Activated gamma-delta T cell (primary cell): ENCODE data around the gene BCL6.
"Not testable (repeated sequence)": the region's sequence is repeated elsewhere in the genome, so short reads cannot be mapped to it uniquely, and the experiment has no call there.

Experiments used
- DNase-seq: peaks from one replicate; lab custom pipeline; 2025; lab: John Stamatoyannopoulos, UW

BCL6 gene

DNA sequence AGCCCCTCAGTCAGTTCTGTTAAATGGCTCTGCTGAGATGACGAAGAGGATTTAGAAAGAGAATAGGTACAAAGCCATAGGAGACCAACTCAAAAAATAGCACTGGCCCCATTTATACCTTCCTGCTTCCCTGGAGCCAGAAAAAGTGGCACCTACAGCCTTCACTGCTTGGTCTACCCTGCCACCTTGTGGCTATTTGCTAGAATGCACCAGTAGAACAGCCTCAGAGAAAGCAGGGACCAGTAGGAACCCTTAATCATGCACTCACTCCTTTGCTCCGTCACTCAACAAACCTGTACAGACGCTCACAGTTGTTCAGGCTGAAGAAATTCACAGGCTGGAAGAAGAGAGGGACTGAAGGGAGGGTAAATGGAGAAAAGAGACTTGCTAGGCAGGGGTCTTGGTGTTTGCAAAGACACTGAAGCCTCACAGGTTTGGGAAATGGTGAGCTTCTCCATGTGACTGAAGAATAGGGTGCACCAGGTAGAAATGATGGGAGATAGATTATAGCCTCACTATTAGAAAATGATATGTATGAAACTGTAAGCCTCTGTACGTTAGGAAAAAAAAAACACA, 30.8 kb downstream of the BCL6 start:
- DNase-seq = no peak

GRCh38 chr3:187713504-187713903, 31.8 kb downstream of the BCL6 start:
- DNase-seq = no peak

GRCh38 chr3:187709155-187709554, 36.1 kb downstream of the BCL6 start:
- DNase-seq = no peak

DNA sequence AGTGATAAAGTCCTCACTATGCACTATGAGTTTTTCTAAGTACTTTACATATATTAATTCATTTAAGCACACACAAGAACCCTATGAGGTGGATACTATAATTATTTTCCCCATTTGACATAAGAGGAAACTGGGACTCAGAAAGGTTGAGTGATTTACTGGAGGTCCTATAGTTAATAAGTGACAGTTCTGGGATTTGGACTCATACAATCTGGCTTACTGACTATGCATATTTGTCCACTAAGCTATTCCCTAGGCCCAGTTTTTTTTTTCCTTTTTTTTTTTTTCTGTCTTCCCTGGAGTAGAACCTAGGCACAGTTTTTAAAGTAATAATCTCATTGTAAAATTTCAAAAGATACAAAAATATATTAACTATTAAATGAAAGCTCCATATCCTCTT, 36.6 kb downstream of the BCL6 start:
- no peak for DNase-seq

DNA sequence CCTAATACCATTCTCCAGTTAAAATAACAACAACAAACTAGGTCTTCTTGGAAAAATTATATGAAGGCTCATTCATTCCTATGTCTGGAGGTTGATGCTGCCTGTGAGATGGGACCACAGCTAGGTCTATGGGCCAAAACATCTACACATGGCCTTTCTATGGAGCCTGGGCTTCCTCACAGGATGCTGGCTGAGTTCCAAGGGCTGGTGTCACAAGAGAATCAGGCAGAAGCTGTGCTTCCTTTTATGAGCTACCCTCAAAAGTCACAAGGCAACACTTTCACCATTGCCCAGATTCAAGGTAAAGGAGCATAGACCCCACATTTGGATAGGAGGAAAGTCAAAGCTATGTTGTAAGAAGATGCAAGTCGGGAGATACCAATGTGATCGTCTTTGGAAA, 38.3 kb downstream of the BCL6 start:
- DNase-seq = no peak

DNA sequence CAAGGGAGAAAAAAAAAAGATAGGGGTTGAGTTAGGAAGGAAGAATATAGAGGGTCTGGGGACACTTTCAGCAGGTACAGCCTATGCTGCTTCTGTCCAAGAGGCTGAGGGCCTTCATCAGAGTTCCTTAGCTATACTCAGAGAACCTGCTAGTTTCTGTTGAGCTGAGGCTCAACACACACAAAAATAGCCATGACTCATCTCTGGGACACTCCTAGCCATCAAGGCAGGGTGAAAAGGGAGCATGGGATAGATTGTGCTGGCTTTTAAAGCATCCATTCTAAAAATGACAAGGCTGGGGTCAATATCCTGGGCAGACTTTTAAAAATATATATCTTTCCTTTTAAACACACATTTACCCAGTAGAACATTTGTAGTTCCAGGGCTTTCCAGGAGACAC, 40.1 kb downstream of the BCL6 start:
- no peak for DNase-seq

- no peak for DNase-seq
These were observed 42.7 kb downstream of the BCL6 start, which contains the start of gene RTP2 for GRCh38 chr3:187702507-187703033. Gene RTP2 (minus strand): TSS chr3:187702557. CDS start chr3:187702128, 429 bp downstream.

- DNase-seq = no peak
These were observed 45.0 kb downstream of the BCL6 start for GRCh38 chr3:187700249-187700648.

- DNase-seq = no peak
These were observed 46.5 kb downstream of the BCL6 start for GRCh38 chr3:187698499-187699399.

- DNase-seq = no peak
These were observed 49.2 kb downstream of the BCL6 start for GRCh38 chr3:187696021-187696420.

- DNase-seq = no peak
These were observed 49.8 kb downstream of the BCL6 start for GRCh38 chr3:187695449-187695848.

- DNase-seq = no peak
These were observed 50.5 kb downstream of the BCL6 start for GRCh38 chr3:187694801-187695200.

DNA sequence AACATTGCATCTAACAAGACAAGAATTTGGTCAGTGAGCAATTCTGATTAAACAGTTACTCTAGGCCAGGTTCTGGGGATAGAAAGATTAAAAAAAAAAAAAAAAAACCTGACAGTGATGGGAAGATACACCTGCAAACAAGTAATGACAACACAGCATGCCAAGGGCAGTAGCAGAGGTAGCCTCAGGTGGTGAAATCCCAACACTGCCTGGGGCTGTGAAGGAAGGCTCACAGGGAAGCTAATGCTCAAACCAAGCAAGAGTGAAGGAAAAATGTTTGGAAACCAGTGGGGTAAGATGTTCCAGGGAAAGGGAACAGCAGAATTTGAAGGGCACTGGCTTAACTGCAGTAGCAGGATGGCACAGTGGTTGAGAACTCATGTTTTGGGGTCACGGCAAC, 51.8 kb downstream of the BCL6 start:
- no peak for DNase-seq

DNA sequence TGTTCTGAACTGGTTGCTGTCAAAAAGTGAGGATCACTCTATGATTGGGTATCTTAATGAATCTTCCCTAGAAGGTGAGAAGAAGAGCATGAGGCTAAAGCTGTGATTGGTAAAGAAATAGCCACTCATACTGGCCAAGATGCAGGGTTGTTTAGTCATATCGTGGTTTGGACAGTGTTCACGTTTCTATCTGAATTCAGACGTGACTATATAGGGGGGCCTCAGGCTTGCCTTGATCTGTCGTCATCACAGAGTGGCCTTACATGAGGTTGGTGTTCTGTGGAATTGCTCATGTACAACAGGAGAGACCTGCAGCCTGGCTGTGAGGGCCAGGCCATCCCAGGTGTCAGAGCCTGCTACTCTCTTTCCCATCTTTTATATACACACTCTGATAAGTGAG, 55.3 kb downstream of the BCL6 start:
- DNase-seq = no peak

DNA sequence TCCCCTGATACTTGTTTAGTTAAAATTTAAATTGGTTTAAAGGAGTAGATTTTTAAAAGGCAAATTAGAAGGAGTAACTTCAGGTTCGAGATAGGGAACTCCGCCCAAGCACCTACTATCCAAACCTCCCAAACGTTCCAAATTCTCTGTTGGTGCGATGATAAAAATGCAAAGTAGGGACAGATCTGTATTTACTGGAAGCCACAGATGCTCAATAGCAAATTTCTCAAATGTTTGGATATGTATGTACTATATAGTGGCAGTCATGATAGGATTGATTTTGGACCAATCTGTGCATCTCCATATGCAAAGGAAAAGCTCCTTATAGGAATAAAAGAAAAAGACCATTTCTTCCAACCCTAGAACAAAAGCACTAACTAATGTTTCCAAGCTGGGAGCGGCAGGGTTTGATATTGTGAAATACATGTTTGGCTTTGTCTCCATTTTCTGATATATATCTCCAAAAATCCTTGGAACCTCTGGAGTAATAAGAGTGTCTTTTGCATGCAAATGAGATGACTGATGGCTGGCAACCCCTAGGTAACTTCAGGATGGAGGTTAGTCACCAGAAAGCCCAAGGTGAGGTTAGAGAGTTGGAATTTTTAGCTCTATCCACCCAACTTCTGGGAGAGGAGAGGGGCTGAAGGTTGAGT, 58.5 kb downstream of the BCL6 start:
- DNase-seq = no peak

GRCh38 chr3:187685948-187686347, 59.3 kb downstream of the BCL6 start:
- DNase-seq = no peak

DNA sequence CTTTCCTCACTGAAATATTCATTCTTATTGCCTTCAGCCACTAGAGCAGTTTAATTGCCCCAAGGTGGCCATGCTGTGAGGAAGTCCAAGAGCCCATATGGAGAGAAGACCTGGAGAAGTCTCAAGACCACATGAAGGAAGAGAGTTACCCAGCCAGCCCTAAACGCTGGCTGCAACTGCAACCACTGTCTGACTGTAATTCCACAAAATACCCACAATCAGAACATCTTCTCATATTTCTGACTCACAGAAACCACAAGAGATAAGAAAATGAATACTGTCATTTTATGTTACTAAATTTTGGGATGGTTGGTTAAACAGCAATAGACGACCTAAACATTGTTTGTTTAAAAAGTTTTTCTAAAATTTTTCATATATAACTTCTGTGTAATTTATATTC, 60.4 kb downstream of the BCL6 start:
- no peak for DNase-seq

DNA sequence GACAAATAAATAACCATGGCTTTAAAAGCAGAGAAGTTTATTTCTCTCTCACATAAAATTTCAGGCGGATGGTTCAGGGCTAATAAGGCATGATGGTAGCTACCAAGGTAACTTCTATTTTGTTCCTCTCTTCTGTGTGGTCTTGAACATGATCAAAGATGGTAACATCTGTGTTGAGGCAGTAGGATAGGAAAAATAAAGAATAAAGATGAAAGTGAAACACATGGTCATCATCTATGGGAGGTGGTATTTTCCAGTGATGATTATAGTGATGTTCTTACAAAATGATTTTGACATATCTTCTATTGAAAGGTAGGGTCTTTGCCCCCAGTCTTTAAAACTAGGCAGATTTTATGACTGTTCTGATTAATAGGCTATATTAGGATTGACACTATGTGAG, 60.8 kb downstream of the BCL6 start:
- DNase-seq = no peak

- DNase-seq = not testable (repeated sequence)
These were observed 63.5 kb downstream of the BCL6 start for GRCh38 chr3:187681756-187682155.

- no peak for DNase-seq
These were observed 65.5 kb downstream of the BCL6 start for GRCh38 chr3:187679638-187680396.

DNA sequence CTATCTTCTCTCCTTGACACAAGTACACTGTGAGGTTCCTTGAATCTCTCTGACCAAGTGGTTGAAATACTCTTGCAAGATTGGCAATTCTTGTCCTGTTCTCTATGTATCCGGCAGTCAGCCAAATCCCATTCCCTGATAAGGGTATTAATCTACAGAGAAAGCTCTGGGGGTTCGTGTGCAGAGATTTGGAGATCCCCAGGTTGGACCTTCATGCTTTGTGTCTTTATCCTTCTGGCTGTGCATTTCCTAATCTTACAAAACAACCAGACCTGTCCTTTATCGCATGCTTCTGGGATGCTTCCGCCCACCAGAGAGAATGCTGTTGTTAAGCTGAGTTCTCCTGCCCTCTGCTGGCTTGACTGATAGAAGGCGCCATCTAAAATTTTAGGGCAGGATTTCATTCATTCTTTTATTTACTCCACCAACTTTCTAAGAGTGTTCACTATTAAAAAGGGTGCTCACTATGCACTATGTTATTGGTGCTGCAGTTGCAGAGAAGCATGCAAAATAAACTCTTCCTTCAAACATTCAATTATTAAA, 66.5 kb downstream of the BCL6 start:
- no peak for DNase-seq

- no peak for DNase-seq
These were observed 67.7 kb downstream of the BCL6 start for GRCh38 chr3:187677604-187678003.
